H9 (cell line): ENCODE results near the gene AGBL3. TPM values are rescaled to one million over a fixed set of nuclear protein-coding genes. Genes with fewer than 3 reads are reported as not detected.

ENCODE experiments used
- DNase-seq: peaks from one replicate; pipeline ENCODE4 v3.0.0-alpha.2; 2017
- H2AFZ ChIP-seq: one replicate; pipeline ENCODE4 v1.6.1; 2013; ENCODE audit warnings: mild to moderate bottlenecking, low read length, control low read depth, moderate library complexity
- H2AK5ac ChIP-seq: 2 replicates; pipeline ENCODE4 v1.6.1; 2013; ENCODE audit warnings: low read length, control low read depth, mixed read lengths; ENCODE audit not compliant: insufficient read length
- H2BK120ac ChIP-seq: one replicate; pipeline ENCODE4 v1.6.1; 2013; ENCODE audit warnings: low read depth, mild to moderate bottlenecking, low read length, control low read depth, inconsistent platforms; ENCODE audit not compliant: poor library complexity, severe bottlenecking
- H2BK12ac ChIP-seq: 2 replicates; pipeline ENCODE4 v1.6.1; 2013; ENCODE audit warnings: low read length, control low read depth, mixed read lengths, low read depth; ENCODE audit not compliant: insufficient read length
- H2BK15ac ChIP-seq: 2 replicates; pipeline ENCODE4 v1.6.1; 2013; ENCODE audit warnings: low read depth, low read length, control low read depth
- H2BK20ac ChIP-seq: one replicate; pipeline ENCODE4 v1.6.1; 2013; ENCODE audit warnings: low read depth, mild to moderate bottlenecking, low read length, control low read depth, inconsistent platforms; ENCODE audit not compliant: poor library complexity, severe bottlenecking
- H2BK5ac ChIP-seq: 2 replicates; pipeline ENCODE4 v1.6.1; 2013; ENCODE audit warnings: low read length, control low read depth, mixed read lengths; ENCODE audit not compliant: insufficient read length
- H3K14ac ChIP-seq: 2 replicates; pipeline ENCODE4 v1.6.1; 2013; ENCODE audit warnings: low read length, control low read depth; ENCODE audit not compliant: insufficient read depth
- H3K18ac ChIP-seq: 2 replicates; pipeline ENCODE4 v1.6.1; 2013; ENCODE audit warnings: low read depth, mild to moderate bottlenecking, mixed read lengths, low read length, control low read depth; ENCODE audit not compliant: insufficient read length
- H3K23ac ChIP-seq: 2 replicates; pipeline ENCODE4 v1.6.1; 2013; ENCODE audit warnings: low read length, control low read depth, mixed read lengths, low read depth; ENCODE audit not compliant: insufficient read length
- H3K23me2 ChIP-seq: 2 replicates; pipeline ENCODE4 v1.6.1; 2013; ENCODE audit warnings: low read depth, mild to moderate bottlenecking, mixed read lengths, low read length, control low read depth; ENCODE audit not compliant: insufficient read length, poor library complexity, severe bottlenecking
- H3K27ac ChIP-seq: 2 replicates; pipeline ENCODE4 v1.5.1; 2013; ENCODE audit warnings: low read length, control low read depth, mixed read lengths, low read depth; ENCODE audit not compliant: insufficient read length
- H3K27me3 ChIP-seq: 2 replicates; pipeline ENCODE4 v1.6.1; 2013; ENCODE audit warnings: low read length, control low read depth, inconsistent platforms; ENCODE audit not compliant: insufficient read depth
- H3K4ac ChIP-seq: 2 replicates; pipeline ENCODE4 v1.6.1; 2013; ENCODE audit warnings: low read depth, mild to moderate bottlenecking, control low read depth, inconsistent platforms, low read length, moderate library complexity
- H3K4me1 ChIP-seq: 2 replicates; pipeline ENCODE4 v1.6.1; 2013; ENCODE audit warnings: low read length, control low read depth, inconsistent platforms; ENCODE audit not compliant: insufficient read depth
- H3K4me2 ChIP-seq: 2 replicates; pipeline ENCODE4 v1.6.1; 2013; ENCODE audit warnings: low read length, control low read depth, mixed read lengths; ENCODE audit not compliant: insufficient read length, insufficient read depth
- H3K56ac ChIP-seq: 2 replicates; pipeline ENCODE4 v1.6.1; 2013; ENCODE audit warnings: low read depth, mild to moderate bottlenecking, mixed read lengths, low read length, control low read depth; ENCODE audit not compliant: insufficient read length
- H3K79me1 ChIP-seq: 2 replicates; pipeline ENCODE4 v1.6.1; 2013; ENCODE audit warnings: low read depth, mild to moderate bottlenecking, moderate library complexity, low read length, control low read depth, inconsistent platforms; ENCODE audit not compliant: insufficient read depth, poor library complexity, severe bottlenecking
- H3K79me2 ChIP-seq: 2 replicates; pipeline ENCODE4 v1.6.1; 2013; ENCODE audit warnings: low read length, control low read depth, inconsistent platforms; ENCODE audit not compliant: insufficient read depth
- H3K9ac ChIP-seq: 2 replicates; pipeline ENCODE4 v1.6.1; 2013; ENCODE audit warnings: low read length, control low read depth, mixed read lengths; ENCODE audit not compliant: insufficient read length; ENCODE audit errors: extremely low read depth
- H3K9me3 ChIP-seq: one replicate; pipeline ENCODE4 v1.6.1; 2013; ENCODE audit warnings: low read depth, low read length, inconsistent platforms; ENCODE audit not compliant: control insufficient read depth
- H3T11ph ChIP-seq: one replicate; pipeline ENCODE4 v1.6.1; 2013; ENCODE audit warnings: mild to moderate bottlenecking, low read length, control low read depth, inconsistent platforms
- H4K20me1 ChIP-seq: one replicate; pipeline ENCODE4 v1.6.1; 2013; ENCODE audit not compliant: control insufficient read depth, insufficient read length, insufficient read depth
- H4K5ac ChIP-seq: 2 replicates; pipeline ENCODE4 v1.6.1; 2013; ENCODE audit warnings: low read depth, mild to moderate bottlenecking, mixed read lengths, low read length, control low read depth; ENCODE audit not compliant: insufficient read length
- H4K8ac ChIP-seq: replicated peaks from 2 replicates; pipeline ENCODE4 v1.6.1; 2013; ENCODE audit warnings: low read length, control low read depth, mixed read lengths, low read depth; ENCODE audit not compliant: insufficient read length
- H4K91ac ChIP-seq: 2 replicates; pipeline ENCODE4 v1.6.1; 2013; ENCODE audit warnings: low read depth, mild to moderate bottlenecking, moderate library complexity, mixed read lengths, low read length, control low read depth; ENCODE audit not compliant: insufficient read length
- H3K27ac Mint-ChIP-seq, 3 experiments: 2 replicates in 2 of 3; 3 replicates in 1 of 3; pipeline ENCODE4 v1.8.0; 2020 to 2021; ENCODE audit warnings: mixed read lengths in 3 of 3, mild to moderate bottlenecking in 1 of 3, moderate library complexity in 1 of 3
- H3K27me3 Mint-ChIP-seq: 2 replicates; pipeline ENCODE4 v1.8.0; 2021; ENCODE audit warnings: low read depth, mild to moderate bottlenecking, moderate library complexity, mixed read lengths
- H3K36me3 Mint-ChIP-seq, 3 experiments: 2 replicates in 2 of 3; 3 replicates in 1 of 3; pipeline ENCODE4 v1.8.0; 2020 to 2021; ENCODE audit warnings: low read depth in 3 of 3, mixed read lengths in 3 of 3; ENCODE audit not compliant: insufficient read depth in 1 of 3
- H3K4me1 Mint-ChIP-seq, 2 experiments: 2 replicates each; pipeline ENCODE4 v1.8.0; 2020; ENCODE audit warnings: mixed read lengths in 2 of 2
- H3K4me3 Mint-ChIP-seq, 2 experiments: 2 replicates in 1 of 2; 3 replicates in 1 of 2; pipeline ENCODE4 v1.8.0; 2020 to 2021; ENCODE audit warnings: mild to moderate bottlenecking in 2 of 2, mixed read lengths in 2 of 2, moderate library complexity in 1 of 2
- H3K9me3 Mint-ChIP-seq, 2 experiments: 2 replicates in 1 of 2; 3 replicates in 1 of 2; pipeline ENCODE4 v1.8.0; 2020; ENCODE audit warnings: mild to moderate bottlenecking in 2 of 2, mixed read lengths in 2 of 2, moderate library complexity in 1 of 2
- CTCF ChIP-seq: fragments of 200-600 bp; sonication (generic); conservative IDR thresholded peaks from 3 replicates; pipeline ENCODE4 v1.8.0; 2021; ENCODE audit warnings: antibody characterized with exemption, mild to moderate bottlenecking
- WGBS: extraction: QIAGEN DNeasy Blood & Tissue Kit; methylation state at CpG from one replicate; pipeline ENCODE4 v1.1.7; 2013; ENCODE audit warnings: missing lambda C conversion rate, low lambda C conversion rate, mixed read lengths; ENCODE audit not compliant: insufficient read length; ENCODE audit errors: extremely low coverage; 5-methylcytosine and 5-hydroxymethylcytosine counted together
- total RNA-seq: library from RNA; stranded (reverse); gene quantifications from 2 replicates; pipeline ENCODE4 v1.2.1, GENCODE V29; 2021

Gene AGBL3
- total RNA-seq, 1 experiment from 2014 or later = 2.4 TPM

GRCh38 chr7:135160098-135160857, 174.0 kb downstream of the AGBL3 start:
- Mint-ChIP-seq H3K36me3 (peaks cover 56 to 90% (median 86%) of the 10 kb centered on the region in 3 experiments), H3K4me1 (peaks cover 12 to 21% of the 10 kb centered on the region in 2 experiments), H3K4me3 (no peak overlapping the region), H3K27ac (peak overlapping the region; percentile 78 to 82 (median 81); a peak in 3 of 7 replicates), H3K27me3 (peaks cover 5% of the 10 kb centered on the region), H3K9me3 (peaks cover 46 to 50% of the 10 kb centered on the region in 2 experiments)
- no peaks in the 10 kb centered on the region for H3K79me2 ChIP-seq
- WGBS = no CpG with 5 or more reads among the region's 5 CpGs
- H2AFZ ChIP-seq = no peak overlapping the region
- H3K4me2 ChIP-seq = no peak overlapping the region
- H3K4me1 ChIP-seq = peaks cover 4% of the 10 kb centered on the region; the same call in 1 of the 2 replicates
- peak overlapping the region; percentile 49 for H4K5ac ChIP-seq
- H4K8ac ChIP-seq = no peak overlapping the region
- H3K23me2 ChIP-seq = no peaks in the 10 kb centered on the region
- no peaks in the 10 kb centered on the region for H3K9me3 ChIP-seq
- H3K9ac ChIP-seq = no peak overlapping the region
- no peak overlapping the region for H2BK120ac ChIP-seq
- H3K56ac ChIP-seq = no peak overlapping the region
- no peak overlapping the region for H3K14ac ChIP-seq
- no peaks in the 10 kb centered on the region for H3K79me1 ChIP-seq
- no peak overlapping the region for H4K91ac ChIP-seq
- no peak overlapping the region for H2BK12ac ChIP-seq
- H3K27me3 ChIP-seq = no peaks in the 10 kb centered on the region
- no peak overlapping the region for H2BK20ac ChIP-seq
- no peak overlapping the region for H2AK5ac ChIP-seq
- no peak for DNase-seq
- H3T11ph ChIP-seq = no peak overlapping the region
- no peak overlapping the region for H3K4ac ChIP-seq
- no peak overlapping the region; the same call in 1 of the 2 replicates for H2BK15ac ChIP-seq
- TF ChIP-seq CTCF = no peak
- H2BK5ac ChIP-seq = no peak overlapping the region
- H3K18ac ChIP-seq = peak overlapping the region; percentile 52
- no peaks in the 10 kb centered on the region for H4K20me1 ChIP-seq
- no peak overlapping the region for H3K23ac ChIP-seq
- peak overlapping the region; percentile 55 for H3K27ac ChIP-seq
